Loucy (cell line): ENCODE results near the gene TANGO2.

Experiments used
- H2AFZ ChIP-seq: fragments of 200-600 bp; sonication (generic); 2 replicates; pipeline ENCODE4 v1.6.0; 2016; ENCODE audit warnings: antibody characterized with exemption, mild to moderate bottlenecking, low read length, moderate library complexity
- H3F3A ChIP-seq: fragments of 200-600 bp; 2 replicates; pipeline ENCODE4 v1.6.0; 2016; ENCODE audit warnings: antibody characterized with exemption, low read depth, mild to moderate bottlenecking
- H3K27me3 ChIP-seq: fragments of 200-600 bp; sonication (generic); 2 replicates; pipeline ENCODE4 v1.6.1; 2014; ENCODE audit warnings: low read length, mild to moderate bottlenecking; ENCODE audit not compliant: insufficient read depth, poor library complexity, severe bottlenecking
- H3K36me3 ChIP-seq: fragments of 200-600 bp; sonication (generic); 2 replicates; pipeline ENCODE4 v1.6.1; 2016; ENCODE audit warnings: low read length; ENCODE audit not compliant: insufficient read depth
- H3K4me1 ChIP-seq: fragments of 200-600 bp; sonication (generic); 2 replicates; pipeline ENCODE4 v1.5.1; 2014; ENCODE audit warnings: low read length, mild to moderate bottlenecking; ENCODE audit not compliant: insufficient read depth, poor library complexity, severe bottlenecking
- H3K4me2 ChIP-seq: fragments of 200-600 bp; sonication (generic); 2 replicates; pipeline ENCODE4 v1.6.0; 2014; ENCODE audit warnings: antibody characterized with exemption, low read length, low read depth, mild to moderate bottlenecking; ENCODE audit not compliant: poor library complexity, severe bottlenecking
- H3K4me3 ChIP-seq: fragments of 200-600 bp; sonication (generic); 2 replicates; pipeline ENCODE4 v1.5.1; 2014; ENCODE audit warnings: low read length, mild to moderate bottlenecking, mixed read lengths; ENCODE audit not compliant: poor library complexity, severe bottlenecking
- H3K79me2 ChIP-seq: fragments of 200-600 bp; sonication (generic); 2 replicates; pipeline ENCODE4 v1.6.1; 2014; ENCODE audit warnings: low read length; ENCODE audit not compliant: insufficient read depth
- H3K9ac ChIP-seq: fragments of 200-600 bp; sonication (generic); 2 replicates; pipeline ENCODE4 v1.6.0; 2014; ENCODE audit warnings: mild to moderate bottlenecking, low read depth, low read length, moderate library complexity; ENCODE audit not compliant: poor library complexity, severe bottlenecking
- H3K9me2 ChIP-seq: fragments of 200-600 bp; sonication (generic); replicated peaks from 2 replicates; pipeline ENCODE4 v1.6.1; 2016; ENCODE audit warnings: low read depth, low read length, mixed read lengths
- H3K9me3 ChIP-seq: fragments of 200-600 bp; sonication (generic); 2 replicates; pipeline ENCODE4 v1.6.1; 2014; ENCODE audit warnings: mild to moderate bottlenecking, antibody characterized with exemption, low read length, low read depth; ENCODE audit not compliant: insufficient read depth
- H4K20me1 ChIP-seq: fragments of 200-600 bp; sonication (generic); 2 replicates; pipeline ENCODE4 v1.6.0; 2014; ENCODE audit warnings: antibody characterized with exemption, low read length, mild to moderate bottlenecking; ENCODE audit not compliant: insufficient read depth, poor library complexity, severe bottlenecking
- CTCF ChIP-seq: fragments of 200-600 bp; sonication (generic); conservative IDR thresholded peaks from 2 replicates; pipeline ENCODE4 v1.5.1; 2014; ENCODE audit warnings: mild to moderate bottlenecking, antibody characterized with exemption, low read length
- EZH2phosphoT487 ChIP-seq: fragments of 200-600 bp; IDR thresholded peaks from 2 replicates; pipeline ENCODE4 v1.6.1; 2018; ENCODE audit warnings: antibody characterized with exemption, mild to moderate bottlenecking, moderate library complexity, borderline replicate concordance

The TANGO2 gene

GRCh38 chr22:20014526-20015186 lies 6.3 kb upstream of the TANGO2 start:
- Histone ChIP-seq H4K20me1 (no peaks in the 10 kb centered on the region), H3K4me1 (peaks cover 8% of the 10 kb centered on the region), H3K36me3 (no peaks in the 10 kb centered on the region), H3K27me3 (peaks cover 19% of the 10 kb centered on the region), H2AFZ (no peak overlapping the region), H3K4me2 (no peak overlapping the region), H3K79me2 (no peaks in the 10 kb centered on the region), H3K4me3 (no peak overlapping the region), H3K9me2 (no peaks in the 10 kb centered on the region), H3K9ac (no peak overlapping the region), H3F3A (no peaks in the 10 kb centered on the region), H3K9me3 (no peaks in the 10 kb centered on the region)
- TF ChIP-seq CTCF, result no peak
- TF ChIP-seq EZH2phosphoT487, result no peak

GRCh38 chr22:20015187-20015625 lies 5.7 kb upstream of the TANGO2 start:
- TF ChIP-seq EZH2phosphoT487, result no peak
- no peak for TF ChIP-seq CTCF
- no peaks in the 10 kb centered on the region for H3K9me3 ChIP-seq
- no peak overlapping the region for H3K4me2 ChIP-seq
- no peaks in the 10 kb centered on the region for H4K20me1 ChIP-seq
- peaks cover 9% of the 10 kb centered on the region for H3K4me1 ChIP-seq
- H3K9ac ChIP-seq, result no peak overlapping the region
- H3K9me2 ChIP-seq, result no peaks in the 10 kb centered on the region
- no peak overlapping the region for H3K4me3 ChIP-seq
- H3K27me3 ChIP-seq, result peaks cover 19% of the 10 kb centered on the region
- H2AFZ ChIP-seq, result no peak overlapping the region
- H3K36me3 ChIP-seq, result no peaks in the 10 kb centered on the region
- H3K79me2 ChIP-seq, result no peaks in the 10 kb centered on the region
- H3F3A ChIP-seq, result no peaks in the 10 kb centered on the region

GRCh38 chr22:20015971-20016733 lies 4.8 kb upstream of the TANGO2 start:
- Histone ChIP-seq H3K27me3 (peaks cover 19% of the 10 kb centered on the region), H3F3A (no peaks in the 10 kb centered on the region), H3K4me1 (peaks cover 13% of the 10 kb centered on the region), H3K9me2 (no peaks in the 10 kb centered on the region), H3K79me2 (peaks cover 2% of the 10 kb centered on the region), H4K20me1 (peaks cover under 1% of the 10 kb centered on the region), H3K36me3 (no peaks in the 10 kb centered on the region), H3K9me3 (no peaks in the 10 kb centered on the region), H3K4me2 (peak overlapping the region; percentile 82), H3K9ac (peak overlapping the region; percentile 31), H3K4me3 (peak overlapping the region; percentile 73), H2AFZ (peak overlapping the region; percentile 91; the same call in 1 of the 2 replicates)
- TF ChIP-seq EZH2phosphoT487 (no peak), CTCF (no peak)
